A549 (cell line): Measurements from ENCODE around the gene OLFM1. TPM values are rescaled to one million over a fixed set of nuclear protein-coding genes. Genes with fewer than 3 reads are reported as not detected.

ENCODE experiments used
- ATAC-seq, 2 experiments: fragments of 200-7000 bp in 1 of 2; fragments of >200 bp in 1 of 2; cut with Nextera tagmentation in 1 of 2; cut with Tn5 transposase in 1 of 2; 3 replicates each; pipeline versions ENCODE4 v1.8.0 to v1.9.1; 2018 to 2020; ENCODE audit warnings: mild to moderate bottlenecking in 1 of 2, moderate library complexity in 1 of 2
- CTCF ChIA-PET: fragments of 300-600 bp; sonication (Branson Sonifier 250); formaldehyde crosslinking; extraction: SDS; loops from one replicate; lab custom pipeline; 2021; ENCODE audit warnings: antibody characterized with exemption, inconsistent platforms; lab: Yijun Ruan, JAX
- POLR2A ChIA-PET: fragments of 350-600 bp; formaldehyde crosslinking; extraction: SDS; loops from one replicate; lab custom pipeline; 2021; ENCODE audit warnings: antibody characterized with exemption, inconsistent platforms; lab: Yijun Ruan, JAX
- DNase-seq, 2 experiments: peaks; one replicate each; pipeline versions ENCODE4 v3.0.0 to v3.0.0-alpha.2; 2011 to 2016; ENCODE audit warnings: low read depth in 1 of 2, low spot score in 1 of 2
- FAIRE-seq: peaks from 2 replicates; lab custom pipeline; 2011; peaks lifted over from hg19 to GRCh38; lab: Jason Lieb, UNC
- H3K27ac ChIP-seq, 2 experiments: fragments of >200 bp; sonication (Bioruptor Twin); formaldehyde crosslinking; 3 replicates each; pipeline ENCODE4 v1.5.1; 2016 to 2017
- H3K4me1 ChIP-seq: fragments of >200 bp; sonication (Bioruptor Twin); formaldehyde crosslinking; 3 replicates; pipeline ENCODE4 v1.6.1; 2016
- H3K4me2 ChIP-seq: fragments of >200 bp; sonication (Bioruptor Twin); formaldehyde crosslinking; 3 replicates; pipeline ENCODE4 v1.6.1; 2016
- H3K4me3 ChIP-seq: fragments of >200 bp; sonication (Bioruptor Twin); formaldehyde crosslinking; 3 replicates; pipeline ENCODE4 v1.5.1; 2016
- H3K9me3 ChIP-seq: fragments of >200 bp; sonication (Bioruptor Twin); formaldehyde crosslinking; 3 replicates; pipeline ENCODE4 v1.6.1; 2016
- CTCF ChIP-seq: fragments of >200 bp; sonication (Bioruptor Twin); formaldehyde crosslinking; IDR thresholded peaks from 3 replicates; pipeline ENCODE4 v1.5.1; 2016
- EHF ChIP-seq: fragments of 250-450 bp; sonication (Bioruptor Pico); IDR thresholded peaks from 2 replicates; pipeline ENCODE4 v1.5.0; 2020; ENCODE audit warnings: mild to moderate bottlenecking
- EP300 ChIP-seq, 2 experiments: fragments of >200 bp; sonication (Bioruptor Twin); formaldehyde crosslinking; IDR thresholded peaks; 2 replicates in 1 of 2; 3 replicates in 1 of 2; pipeline ENCODE4 v1.6.1; 2016 to 2017
- FOSB ChIP-seq: fragments of 250-450 bp; sonication (Bioruptor Pico); IDR thresholded peaks from 2 replicates; pipeline ENCODE4 v1.5.0; 2020; ENCODE audit warnings: mild to moderate bottlenecking, moderate library complexity
- HES2 ChIP-seq: fragments of >200 bp; sonication (Bioruptor Twin); formaldehyde crosslinking; IDR thresholded peaks from 2 replicates; pipeline ENCODE4 v1.6.1; 2016
- HEYL ChIP-seq: fragments of 250-450 bp; sonication (Bioruptor Pico); IDR thresholded peaks from 2 replicates; pipeline ENCODE4 v1.8.0; 2021; ENCODE audit warnings: mild to moderate bottlenecking, moderate library complexity
- JUN ChIP-seq, 2 experiments: fragments of >200 bp; sonication (Bioruptor Twin); formaldehyde crosslinking; IDR thresholded peaks; 2 replicates in 1 of 2; 3 replicates in 1 of 2; pipeline ENCODE4 v1.6.1; 2016 to 2017
- NPAS2 ChIP-seq: fragments of 250-450 bp; sonication (Bioruptor Pico); IDR thresholded peaks from 2 replicates; pipeline ENCODE4 v1.8.0; 2022; ENCODE audit warnings: mild to moderate bottlenecking, moderate library complexity, borderline replicate concordance
- PBX3 ChIP-seq: IDR thresholded peaks from 2 replicates; pipeline ENCODE4 v1.6.1; 2012
- POLR2AphosphoS2 ChIP-seq: conservative IDR thresholded peaks from 2 replicates; pipeline ENCODE4 v1.6.1; 2012; ENCODE audit warnings: low read length, improper control_type of control experiment, inconsistent platforms
- RAD21 ChIP-seq, 2 experiments: fragments of >200 bp in 1 of 2; sonication (Bioruptor Twin) in 1 of 2; formaldehyde crosslinking in 1 of 2; IDR thresholded peaks in 1 of 2; conservative IDR thresholded peaks in 1 of 2; 2 replicates in 1 of 2; 3 replicates in 1 of 2; pipeline ENCODE4 v1.6.1; 2012 to 2018; ENCODE audit warnings: inconsistent platforms in 1 of 2
- RCOR1 ChIP-seq: fragments of 150-350 bp; IDR thresholded peaks from 2 replicates; pipeline ENCODE4 v1.6.1; 2014; ENCODE audit warnings: antibody characterized with exemption, low read length, low read depth
- REST ChIP-seq: fragments of 200-600 bp; sonication (generic); IDR thresholded peaks from 2 replicates; pipeline ENCODE4 v1.6.1; 2016; ENCODE audit warnings: antibody characterized with exemption, mild to moderate bottlenecking, moderate library complexity
- SMC3 ChIP-seq: fragments of >200 bp; sonication (Bioruptor Twin); formaldehyde crosslinking; IDR thresholded peaks from 3 replicates; pipeline ENCODE4 v1.6.1; 2018; ENCODE audit warnings: inconsistent platforms
- SREBF2 ChIP-seq: fragments of 450-650 bp; IDR thresholded peaks from 2 replicates; pipeline ENCODE4 v1.6.1; 2014; ENCODE audit warnings: mild to moderate bottlenecking, moderate library complexity
- TP53 ChIP-seq: fragments of 250-450 bp; sonication (Bioruptor Pico); IDR thresholded peaks from 2 replicates; pipeline ENCODE4 v1.5.0; 2021; ENCODE audit warnings: mild to moderate bottlenecking, moderate library complexity
- WGBS: methylation state at CpG from one replicate; pipeline ENCODE4 v1.1.6; 2017; ENCODE audit errors: missing lambda C conversion rate; 5-methylcytosine and 5-hydroxymethylcytosine counted together
- polyA plus RNA-seq, 4 experiments: library from polyadenylated mRNA; depleted of rRNA in 3 of 4; stranded (reverse); fragments of >200 nt; fragmentation: RNase III in 1 of 4; extraction: RNeasy Plus Mini Kit Qiagen cat#74134 plus additional on column Dnase treatment in 1 of 4; gene quantifications; 2 replicates in 3 of 4; 3 replicates in 1 of 4; pipeline ENCODE4 v1.2.3, GENCODE V29; 2011 to 2017
- TF ChIP-seq, protein P1 (sequence below): fragments of 250-450 bp; sonication (Bioruptor Pico); IDR thresholded peaks from 2 replicates; pipeline ENCODE4 v1.5.0; 2021; ENCODE audit warnings: mild to moderate bottlenecking, moderate library complexity, borderline replicate concordance
- TF ChIP-seq, protein P2 (sequence below): fragments of 150-350 bp; IDR thresholded peaks from 2 replicates; pipeline ENCODE4 v1.6.1; 2014; ENCODE audit warnings: low read depth, mild to moderate bottlenecking, low read length
- TF ChIP-seq, protein P3 (sequence below): fragments of 450-650 bp; IDR thresholded peaks from 2 replicates; pipeline ENCODE4 v1.6.1; 2014; ENCODE audit warnings: antibody characterized with exemption

OLFM1 gene
- polyA plus RNA-seq, 2 of the 4 experiments (the other 2 are of a cell fraction) = 2.7 to 10.5 TPM

GRCh38 chr9:135067096-135067710 lies 20.3 kb upstream of the OLFM1 start:
- ATAC-seq = no peak
- H3K4me2 ChIP-seq = no peak overlapping the region
- TF ChIP-seq, protein P1, sequence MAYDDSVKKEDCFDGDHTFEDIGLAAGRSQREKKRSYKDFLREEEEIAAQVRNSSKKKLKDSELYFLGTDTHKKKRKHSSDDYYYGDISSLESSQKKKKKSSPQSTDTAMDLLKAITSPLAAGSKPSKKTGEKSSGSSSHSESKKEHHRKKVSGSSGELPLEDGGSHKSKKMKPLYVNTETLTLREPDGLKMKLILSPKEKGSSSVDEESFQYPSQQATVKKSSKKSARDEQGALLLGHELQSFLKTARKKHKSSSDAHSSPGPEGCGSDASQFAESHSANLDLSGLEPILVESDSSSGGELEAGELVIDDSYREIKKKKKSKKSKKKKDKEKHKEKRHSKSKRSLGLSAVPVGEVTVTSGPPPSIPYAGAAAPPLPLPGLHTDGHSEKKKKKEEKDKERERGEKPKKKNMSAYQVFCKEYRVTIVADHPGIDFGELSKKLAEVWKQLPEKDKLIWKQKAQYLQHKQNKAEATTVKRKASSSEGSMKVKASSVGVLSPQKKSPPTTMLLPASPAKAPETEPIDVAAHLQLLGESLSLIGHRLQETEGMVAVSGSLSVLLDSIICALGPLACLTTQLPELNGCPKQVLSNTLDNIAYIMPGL = no peak
- TF ChIP-seq PBX3 (no peak), POLR2AphosphoS2 (no peak), FOSB (CRISPR knock-in tag) (no peak), SMC3 (no peak), RAD21 (conservative IDR thresholded peaks at IDR 0.05 in 1 of 2, IDR thresholded peaks at IDR 0.05 in 1 of 2) (no peak), RCOR1 (no peak), NPAS2 (CRISPR knock-in tag) (no peak), JUN (IDR thresholded peaks at IDR 0.05) (no peak), SREBF2 (no peak), EP300 (IDR thresholded peaks at IDR 0.05) (no peak), HEYL (no peak), HES2 (no peak), REST (no peak), TP53 (CRISPR knock-in tag) (no peak), EHF (no peak), CTCF (no peak)
- TF ChIP-seq, protein P2, sequence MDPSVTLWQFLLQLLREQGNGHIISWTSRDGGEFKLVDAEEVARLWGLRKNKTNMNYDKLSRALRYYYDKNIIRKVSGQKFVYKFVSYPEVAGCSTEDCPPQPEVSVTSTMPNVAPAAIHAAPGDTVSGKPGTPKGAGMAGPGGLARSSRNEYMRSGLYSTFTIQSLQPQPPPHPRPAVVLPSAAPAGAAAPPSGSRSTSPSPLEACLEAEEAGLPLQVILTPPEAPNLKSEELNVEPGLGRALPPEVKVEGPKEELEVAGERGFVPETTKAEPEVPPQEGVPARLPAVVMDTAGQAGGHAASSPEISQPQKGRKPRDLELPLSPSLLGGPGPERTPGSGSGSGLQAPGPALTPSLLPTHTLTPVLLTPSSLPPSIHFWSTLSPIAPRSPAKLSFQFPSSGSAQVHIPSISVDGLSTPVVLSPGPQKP = no peak
- TF ChIP-seq, protein P3, sequence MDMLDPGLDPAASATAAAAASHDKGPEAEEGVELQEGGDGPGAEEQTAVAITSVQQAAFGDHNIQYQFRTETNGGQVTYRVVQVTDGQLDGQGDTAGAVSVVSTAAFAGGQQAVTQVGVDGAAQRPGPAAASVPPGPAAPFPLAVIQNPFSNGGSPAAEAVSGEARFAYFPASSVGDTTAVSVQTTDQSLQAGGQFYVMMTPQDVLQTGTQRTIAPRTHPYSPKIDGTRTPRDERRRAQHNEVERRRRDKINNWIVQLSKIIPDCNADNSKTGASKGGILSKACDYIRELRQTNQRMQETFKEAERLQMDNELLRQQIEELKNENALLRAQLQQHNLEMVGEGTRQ = no peak
- FAIRE-seq = no peak
- no peaks in the 10 kb centered on the region for H3K4me1 ChIP-seq
- ChIA-PET POLR2A (no interaction called here), CTCF (interaction anchor here (1.5 kb wide), 1 partner anchor 19 kb away, joined by 4 read pairs; no protein-coding TSS in a partner anchor)
- DNase-seq = no peak
- H3K4me3 ChIP-seq = no peak overlapping the region
- WGBS = 25% methylated on average over 2 of the region's 20 CpGs
- peaks cover 9% of the 10 kb centered on the region; the same call in 2 of the 3 replicates for H3K9me3 ChIP-seq
- H3K27ac ChIP-seq = no peak overlapping the region
